ENCODE results near the gene RBM18.

The RBM18 gene

GRCh38 chr9:122220673-122221182 lies 43.9 kb downstream of the RBM18 start:
- no peak for DNase-seq

DNA sequence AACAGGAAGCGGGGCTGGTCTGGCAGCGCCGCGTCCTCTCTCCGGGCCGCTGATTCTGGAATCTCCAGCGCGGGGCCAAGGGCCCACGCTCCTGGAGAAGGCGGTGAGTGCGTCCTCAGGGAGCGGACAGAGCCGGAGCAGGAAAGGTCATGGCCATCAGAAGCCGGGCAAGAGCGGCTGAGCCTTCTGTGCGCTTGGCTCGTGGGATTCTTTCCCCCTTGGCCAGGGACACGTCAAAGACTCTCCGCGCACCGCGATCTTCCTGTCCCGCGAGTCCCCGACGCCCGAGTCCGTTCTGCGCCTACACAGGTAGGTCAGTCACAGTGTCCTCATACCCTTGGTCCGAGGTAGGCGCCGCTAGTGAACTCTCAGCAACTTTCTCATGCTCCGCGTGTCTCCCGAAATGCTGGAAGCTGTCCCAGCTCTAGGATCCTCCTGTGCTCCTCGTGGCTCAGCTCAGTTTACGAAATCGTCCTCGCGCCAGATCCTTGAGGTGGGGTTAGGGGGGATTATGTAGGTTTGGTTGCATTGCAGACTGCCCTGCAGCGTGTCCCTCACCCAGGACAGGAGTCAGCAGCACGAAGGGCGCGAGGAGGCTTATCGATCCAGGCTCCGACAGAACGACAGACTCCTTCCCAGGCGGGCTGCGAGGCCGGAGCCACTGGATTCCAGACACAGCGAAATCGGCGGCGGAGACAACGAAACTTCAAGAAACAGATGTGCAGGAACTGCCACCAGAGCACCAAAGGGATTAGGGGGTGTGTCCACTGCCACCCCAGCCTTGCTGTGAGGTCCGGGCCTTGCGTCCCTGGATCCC lies 44.6 kb downstream of the RBM18 start:
- no peak for DNase-seq

DNA sequence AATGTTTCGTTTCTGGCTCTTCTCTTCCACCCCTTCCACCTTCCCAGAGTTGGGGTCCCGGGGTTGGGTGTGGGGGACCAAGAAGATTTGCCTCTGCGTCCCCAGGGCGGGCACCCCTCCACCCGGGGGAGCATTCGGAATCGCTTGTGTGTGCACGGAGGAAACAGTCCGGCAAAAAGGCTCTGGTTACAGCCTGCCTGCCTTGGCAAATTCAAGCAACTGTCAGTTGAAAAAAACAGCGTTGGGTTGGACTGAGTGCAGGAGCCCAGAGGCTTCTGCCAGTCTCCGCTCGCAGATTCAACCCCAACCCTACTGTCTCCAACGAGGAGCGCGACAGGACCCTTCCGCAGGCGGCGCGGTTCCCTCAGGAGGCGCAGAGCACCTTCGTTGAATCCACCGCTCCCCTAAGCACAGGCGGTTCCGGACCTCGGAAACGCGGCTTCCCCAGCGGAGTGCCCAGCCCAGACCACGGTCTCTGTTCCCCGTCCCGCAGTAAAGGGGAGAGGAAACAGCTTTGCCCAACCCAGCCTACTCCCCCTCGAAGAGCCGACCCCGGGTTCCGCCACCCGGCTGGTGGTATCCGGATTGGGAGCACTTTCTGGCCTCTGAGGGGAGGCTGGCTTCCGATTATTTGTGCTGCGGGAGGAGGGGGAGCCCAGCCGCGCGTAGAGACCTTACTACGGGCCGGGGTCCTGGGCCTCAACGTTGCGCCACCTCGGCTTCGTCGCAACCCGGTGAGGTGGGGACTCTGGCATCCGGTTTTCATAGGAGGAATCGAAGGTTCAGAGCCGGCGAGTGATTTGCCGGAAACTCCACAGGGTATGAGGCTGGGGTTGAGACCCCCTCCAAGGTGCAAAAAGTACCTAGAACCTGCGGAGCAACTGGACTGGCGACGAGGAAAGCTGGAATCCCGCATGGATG lies 45.4 kb downstream of the RBM18 start:
- no peak for DNase-seq

GRCh38 chr9:122218071-122218934 lies 46.3 kb downstream of the RBM18 start:
- no peak for DNase-seq

DNA sequence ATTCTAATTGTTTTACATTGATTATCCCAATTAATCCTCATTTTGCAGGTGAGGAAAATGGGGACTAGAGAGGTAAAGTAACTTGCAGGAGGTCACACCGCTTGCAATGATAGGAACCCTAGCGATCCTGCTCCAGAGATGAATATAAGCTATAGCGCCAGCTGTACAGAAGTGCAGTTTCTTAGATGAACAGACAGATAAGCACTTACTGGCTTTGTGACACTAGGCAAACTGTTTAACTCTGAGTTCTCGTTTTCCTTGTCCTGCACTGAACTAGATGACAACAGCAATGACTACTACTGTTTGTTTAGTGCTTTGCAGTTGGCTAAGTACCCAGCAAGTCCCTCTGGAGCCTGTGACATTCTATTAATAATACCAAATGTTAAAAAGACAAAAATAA lies 47.0 kb downstream of the RBM18 start:
- DNase-seq = no peak

GRCh38 chr9:122216798-122217418 lies 47.7 kb downstream of the RBM18 start:
- no peak for DNase-seq

DNA sequence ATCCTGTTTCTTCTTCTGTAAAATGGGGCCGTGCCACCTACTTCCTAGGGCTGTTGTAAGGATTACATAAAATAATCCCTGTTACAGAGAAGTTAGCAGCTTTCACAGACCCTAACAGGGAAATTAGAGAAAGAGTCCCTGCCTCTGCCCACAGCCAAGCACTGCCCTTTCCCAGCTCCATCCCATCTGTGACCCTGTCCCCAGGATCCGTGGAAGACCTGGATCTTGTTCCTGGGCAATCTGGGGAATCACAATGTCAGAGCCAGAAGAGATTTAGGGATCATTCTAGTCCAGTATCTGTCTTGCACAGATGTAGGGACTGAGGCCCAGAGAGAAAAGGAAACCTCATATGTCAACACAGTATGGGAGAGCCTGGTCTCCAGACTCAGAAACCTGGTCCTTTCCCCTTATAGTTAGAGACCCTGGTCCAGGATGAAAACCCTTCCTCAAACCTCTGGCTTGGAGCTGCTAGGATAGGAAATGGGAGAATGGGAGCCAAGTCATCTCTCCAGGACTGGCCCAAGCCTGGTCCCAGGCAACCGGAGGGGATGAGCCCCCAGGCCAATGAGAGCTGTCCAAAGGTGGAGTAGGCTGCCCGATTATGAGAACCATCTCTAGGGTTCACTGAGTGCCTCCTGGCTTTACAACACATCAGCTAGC lies 48.4 kb downstream of the RBM18 start:
- no peak for DNase-seq

GRCh38 chr9:122215663-122216062 lies 49.0 kb downstream of the RBM18 start:
- no peak for DNase-seq

DNA sequence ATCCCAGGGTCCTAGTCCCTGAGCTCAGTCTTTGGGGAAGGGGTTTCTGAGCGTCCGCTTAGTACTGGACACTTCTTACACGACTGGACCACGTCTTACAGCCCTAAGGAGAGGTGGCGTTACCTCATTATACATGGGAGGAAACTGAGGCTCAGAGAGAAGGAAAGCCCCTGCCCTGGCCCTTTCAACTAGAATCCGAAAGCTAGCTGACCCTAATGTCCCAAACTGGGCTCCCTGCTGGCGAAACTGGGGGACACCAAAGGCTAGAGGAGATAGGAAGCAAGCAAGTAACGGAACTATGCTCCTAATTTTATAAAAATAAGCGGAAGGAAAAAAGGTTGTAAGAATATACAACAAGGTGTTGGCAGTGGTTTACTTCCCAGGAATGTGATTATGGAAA lies 50.1 kb downstream of the RBM18 start:
- no peak for DNase-seq

GRCh38 chr9:122213589-122214413 lies 50.8 kb downstream of the RBM18 start:
- DNase-seq = peak; percentile 12

DNA sequence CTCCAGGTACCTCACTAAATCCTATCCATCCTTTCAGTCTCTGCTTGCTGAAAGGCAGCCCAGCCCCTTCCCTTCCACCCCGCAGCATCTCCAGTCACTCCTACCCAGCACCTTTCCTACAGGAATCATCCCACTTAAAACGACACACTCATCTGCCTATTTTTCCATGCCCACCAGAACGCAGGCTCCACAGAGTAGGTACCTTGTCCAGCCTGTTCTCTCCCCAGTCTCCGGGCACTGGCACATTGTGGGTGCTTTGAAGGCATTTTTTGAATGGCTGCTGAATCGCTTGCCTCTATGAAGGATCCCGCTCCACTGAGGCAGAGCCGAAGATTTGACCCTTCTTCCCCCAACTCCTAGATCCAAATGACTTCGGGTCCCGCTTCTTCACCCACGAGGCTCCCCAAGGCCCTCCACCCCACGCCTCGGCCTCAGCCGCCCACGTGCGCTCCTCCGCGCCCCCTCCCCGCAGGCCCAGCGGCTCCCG lies 51.5 kb downstream of the RBM18 start:
- DNase-seq = no peak

DNA sequence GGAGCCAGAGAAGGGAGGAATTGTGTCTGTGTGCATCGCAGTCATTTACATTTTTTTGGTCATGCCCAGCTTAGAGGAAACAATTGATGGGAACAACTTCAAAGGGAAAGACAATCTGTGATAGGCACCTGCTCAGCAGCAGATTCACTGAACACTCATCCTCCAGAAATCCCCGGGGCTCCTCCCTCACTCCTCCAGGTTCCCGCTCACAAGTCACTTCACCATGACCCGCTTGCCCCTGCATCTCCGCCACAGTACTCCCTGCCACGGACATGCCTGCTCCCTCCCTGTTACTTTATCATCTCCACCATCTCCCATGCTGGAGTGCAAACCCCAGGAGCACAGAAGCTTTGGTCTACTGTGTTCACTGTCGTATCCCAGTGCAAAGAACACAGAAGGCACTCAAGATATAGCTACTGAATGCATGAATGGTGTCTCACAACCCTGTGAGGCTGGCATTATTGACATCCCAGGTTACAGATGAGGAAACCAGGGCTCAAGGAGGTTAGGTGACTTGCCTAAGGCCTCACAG lies 52.1 kb downstream of the RBM18 start:
- no peak for DNase-seq

- no peak for DNase-seq
Measured at GRCh38 chr9:122209451-122209850, 55.2 kb downstream of the RBM18 start.

GRCh38 chr9:122207096-122207495 lies 57.5 kb downstream of the RBM18 start:
- no peak for DNase-seq

GRCh38 chr9:122206118-122207046 lies 58.3 kb downstream of the RBM18 start:
- peak; percentile 41 for DNase-seq

DNA sequence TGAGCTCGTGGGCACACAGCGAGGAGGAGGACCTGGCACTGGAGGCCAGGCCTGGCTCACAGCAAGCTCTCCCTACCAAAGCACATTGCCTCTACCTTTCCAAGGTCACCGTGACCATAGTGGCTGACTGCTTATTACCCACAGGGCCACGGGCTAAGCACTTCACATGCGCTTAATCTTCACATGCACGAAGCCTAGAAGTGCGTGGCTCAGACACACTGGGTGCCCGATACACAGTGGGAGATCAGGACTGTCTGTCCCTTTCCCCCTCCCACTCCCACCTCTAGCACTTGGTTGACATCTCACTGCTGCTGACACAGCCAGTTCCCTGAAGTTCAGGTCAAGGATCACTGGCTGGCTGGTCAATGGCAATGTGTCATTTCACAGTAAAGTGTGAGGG lies 59.5 kb downstream of the RBM18 start:
- DNase-seq = no peak

DNA sequence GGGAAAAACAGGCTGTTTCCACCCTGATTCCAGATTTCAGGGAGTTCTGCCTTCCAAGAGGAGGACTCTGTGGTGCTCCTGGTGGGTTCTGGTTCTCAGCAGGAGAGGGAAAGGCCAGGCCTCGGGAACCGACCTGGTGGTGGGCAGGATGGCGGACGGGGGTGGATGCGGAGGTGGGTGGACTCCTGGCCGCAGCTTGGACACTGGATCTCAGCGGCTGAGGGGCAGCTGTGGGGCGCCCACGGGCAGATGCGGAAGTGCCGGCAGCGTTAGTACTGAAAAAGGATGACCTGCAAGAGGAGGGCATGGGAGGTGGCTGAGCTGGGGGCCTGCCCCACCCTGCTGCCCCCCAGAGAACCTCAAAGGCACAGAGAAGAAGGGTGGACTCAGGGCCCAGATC lies 60.1 kb downstream of the RBM18 start:
- DNase-seq = no peak

- no peak for DNase-seq
Measured at GRCh38 chr9:122204055-122204454, 60.6 kb downstream of the RBM18 start.

- DNase-seq = no peak
Measured at GRCh38 chr9:122202111-122202510, 62.5 kb downstream of the RBM18 start.

All from kidney glomerular epithelial cell (primary cell).